ENCODE data around the gene SNED1.

DNA sequence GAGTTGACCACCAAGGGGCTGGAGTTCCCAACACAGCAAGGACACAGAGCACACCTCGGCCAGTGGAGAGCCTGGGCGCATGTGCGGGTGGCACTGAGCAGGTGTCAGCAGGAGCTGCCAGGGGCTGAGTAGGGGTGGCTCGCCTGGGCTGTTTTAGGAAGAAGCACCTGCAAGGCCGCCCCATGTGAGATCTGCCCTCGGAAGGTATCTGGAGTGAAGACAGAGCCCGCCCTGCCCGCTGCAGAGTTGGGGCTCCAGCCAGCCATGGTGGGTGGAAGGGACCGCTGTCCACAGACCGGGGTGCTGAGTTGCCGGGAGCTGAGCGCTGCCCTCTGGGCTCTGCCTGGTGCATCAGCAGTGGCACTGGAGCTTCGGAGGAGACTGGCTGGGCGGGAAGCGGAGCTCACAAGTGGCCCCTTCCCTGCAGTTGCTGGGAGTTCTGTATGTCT lies 68.5 kb downstream of the SNED1 start:
- TF ChIP-seq POLR2AphosphoS5 (IDR thresholded peaks at IDR 0.05; ENCODE audit: borderline replicate concordance, low read depth, low read length) (no peak), EZH2 (IDR thresholded peaks at IDR 0.05) (no peak)
